Measurements from ENCODE around the gene TLK2.
"Not testable (repeated sequence)": the region's sequence is repeated elsewhere in the genome, so short reads cannot be mapped to it uniquely, and the experiment has no call there.

DNA sequence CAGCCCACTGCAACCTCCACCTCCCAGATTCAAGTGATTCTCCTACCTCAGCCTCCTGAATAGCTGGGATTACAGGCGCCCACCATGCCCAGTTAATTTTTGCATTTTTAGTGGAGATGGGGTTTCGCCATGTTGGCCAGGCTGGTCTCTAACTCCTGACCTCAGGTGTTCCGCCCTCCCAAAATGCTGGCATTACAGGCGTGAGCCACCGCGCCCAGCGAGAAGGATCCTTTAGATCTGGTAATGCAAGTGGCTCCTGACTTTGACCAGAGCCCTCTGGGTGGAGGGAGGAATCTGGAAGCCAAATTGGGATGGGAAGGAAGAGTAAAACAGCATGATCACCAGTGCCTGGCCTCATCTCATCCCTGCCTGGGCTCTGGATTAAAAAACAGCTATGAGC lies 13.4 kb upstream of the TLK2 start:
- TF ChIP-seq, protein P1, sequence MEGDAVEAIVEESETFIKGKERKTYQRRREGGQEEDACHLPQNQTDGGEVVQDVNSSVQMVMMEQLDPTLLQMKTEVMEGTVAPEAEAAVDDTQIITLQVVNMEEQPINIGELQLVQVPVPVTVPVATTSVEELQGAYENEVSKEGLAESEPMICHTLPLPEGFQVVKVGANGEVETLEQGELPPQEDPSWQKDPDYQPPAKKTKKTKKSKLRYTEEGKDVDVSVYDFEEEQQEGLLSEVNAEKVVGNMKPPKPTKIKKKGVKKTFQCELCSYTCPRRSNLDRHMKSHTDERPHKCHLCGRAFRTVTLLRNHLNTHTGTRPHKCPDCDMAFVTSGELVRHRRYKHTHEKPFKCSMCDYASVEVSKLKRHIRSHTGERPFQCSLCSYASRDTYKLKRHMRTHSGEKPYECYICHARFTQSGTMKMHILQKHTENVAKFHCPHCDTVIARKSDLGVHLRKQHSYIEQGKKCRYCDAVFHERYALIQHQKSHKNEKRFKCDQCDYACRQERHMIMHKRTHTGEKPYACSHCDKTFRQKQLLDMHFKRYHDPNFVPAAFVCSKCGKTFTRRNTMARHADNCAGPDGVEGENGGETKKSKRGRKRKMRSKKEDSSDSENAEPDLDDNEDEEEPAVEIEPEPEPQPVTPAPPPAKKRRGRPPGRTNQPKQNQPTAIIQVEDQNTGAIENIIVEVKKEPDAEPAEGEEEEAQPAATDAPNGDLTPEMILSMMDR (IDR thresholded peaks at IDR 0.05) = not testable (repeated sequence)
- TF ChIP-seq POLR2A (IDR thresholded peaks at IDR 0.05) = not testable (repeated sequence)

Measured in thyroid gland (tissue), 4 donors.